ENCODE measurements around the gene PIGU. TPM values are rescaled to one million over a fixed set of nuclear protein-coding genes. Genes with fewer than 3 reads are reported as not detected.
A peak's percentile ranks its signal among the peaks of the same experiment; 100 is the strongest.
"Not testable (repeated sequence)": the region's sequence is repeated elsewhere in the genome, so short reads cannot be mapped to it uniquely, and the experiment has no call there.

PIGU gene
- total and polyA plus RNA-seq, 3 experiments from 2014 or later = 24.9 to 33.0 (median 26.3) TPM

DNA sequence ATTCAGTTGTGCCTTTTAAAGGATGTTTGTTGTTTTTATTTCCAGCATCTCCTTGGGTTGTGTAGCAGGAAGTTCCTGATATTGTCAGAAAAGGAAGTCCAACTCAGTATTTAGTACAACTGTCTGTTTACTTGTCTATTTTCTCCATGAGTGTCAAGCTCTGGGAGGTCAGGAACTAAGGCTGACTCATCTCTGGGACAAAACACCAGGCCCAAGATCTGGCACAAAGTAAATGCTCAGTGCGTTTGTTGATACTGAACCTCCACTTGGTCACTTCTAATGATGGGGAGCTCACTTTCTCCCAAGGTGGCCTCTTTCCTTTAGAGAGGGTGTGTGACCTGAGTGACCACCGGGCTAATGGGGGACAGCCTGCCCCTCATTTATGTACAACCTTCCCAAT lies 12.6 kb upstream of the PIGU start:
- Histone ChIP-seq H3K27ac (ENCODE audit: low read depth, low read length) (no peak overlapping the region), H3K27me3 (ENCODE audit: insufficient read depth, low read length, poor library complexity, severe bottlenecking) (no peaks in the 10 kb centered on the region), H3K4me1 (ENCODE audit: insufficient read depth, low read length) (no peaks in the 10 kb centered on the region), H3K4me3 (ENCODE audit: low read length) (no peak overlapping the region), H3K9me3 (ENCODE audit: low read length) (no peaks in the 10 kb centered on the region), H3K36me3 (ENCODE audit: insufficient read depth, low read length) (no peaks in the 10 kb centered on the region)
- CTCF ChIA-PET = no interaction called here
- no peaks in the 10 kb centered on the region for H3K27me3 Mint-ChIP-seq
- H3K4me3 Mint-ChIP-seq = no peak overlapping the region
- no peak for DNase-seq
- no peaks in the 10 kb centered on the region for H3K9me3 Mint-ChIP-seq
- H3K27ac Mint-ChIP-seq = no peak overlapping the region
- POLR2A ChIA-PET = no interaction called here
- no peaks in the 10 kb centered on the region for H3K4me1 Mint-ChIP-seq
- no peaks in the 10 kb centered on the region for H3K36me3 Mint-ChIP-seq

DNA sequence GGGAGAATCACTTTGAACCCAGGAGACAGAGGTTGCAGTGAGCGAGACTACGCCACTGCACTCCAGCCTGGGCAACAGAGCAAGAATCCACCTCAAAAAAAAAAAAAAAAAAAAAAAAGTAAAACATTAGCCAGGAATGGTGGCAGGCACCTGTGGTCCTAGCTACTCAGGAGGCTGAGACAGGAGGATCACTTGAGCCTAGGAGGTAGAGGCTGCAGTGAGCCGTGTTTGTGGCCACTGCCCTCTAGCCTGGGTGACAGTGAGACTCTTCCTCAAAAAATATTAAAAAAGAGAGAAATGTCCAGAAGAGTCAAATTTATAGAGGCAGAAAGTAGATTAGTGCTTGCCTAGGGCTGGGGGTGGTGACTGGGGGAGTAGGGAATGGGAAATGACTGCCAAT lies 6.8 kb upstream of the PIGU start:
- H3K4me1 ChIP-seq (ENCODE audit: insufficient read depth, low read length) = no peaks in the 10 kb centered on the region
- no peaks in the 10 kb centered on the region for H3K4me1 Mint-ChIP-seq
- H3K9me3 ChIP-seq (ENCODE audit: low read length) = no peaks in the 10 kb centered on the region
- ChIA-PET CTCF (interaction anchor here (0.5 to 1.3 kb wide), 2 partner anchors 13 to 24 kb away, joined by 3 to 4 read pairs; no protein-coding TSS in a partner anchor), POLR2A (no interaction called here)
- H3K36me3 ChIP-seq (ENCODE audit: insufficient read depth, low read length) = no peaks in the 10 kb centered on the region
- no peak overlapping the region for H3K4me3 ChIP-seq (ENCODE audit: low read length)
- no peak overlapping the region for H3K27ac Mint-ChIP-seq
- H3K27ac ChIP-seq (ENCODE audit: low read depth, low read length) = no peak overlapping the region
- H3K36me3 Mint-ChIP-seq = peaks cover 0 to 3% (median 0%) of the 10 kb centered on the region in 3 donors
- H3K9me3 Mint-ChIP-seq = no peaks in the 10 kb centered on the region
- no peaks in the 10 kb centered on the region for H3K27me3 ChIP-seq (ENCODE audit: insufficient read depth, low read length, poor library complexity, severe bottlenecking)
- H3K27me3 Mint-ChIP-seq = no peaks in the 10 kb centered on the region
- H3K4me3 Mint-ChIP-seq = peak overlapping the region in 1 of 7 donors; percentile 24
- no peak for DNase-seq

DNA sequence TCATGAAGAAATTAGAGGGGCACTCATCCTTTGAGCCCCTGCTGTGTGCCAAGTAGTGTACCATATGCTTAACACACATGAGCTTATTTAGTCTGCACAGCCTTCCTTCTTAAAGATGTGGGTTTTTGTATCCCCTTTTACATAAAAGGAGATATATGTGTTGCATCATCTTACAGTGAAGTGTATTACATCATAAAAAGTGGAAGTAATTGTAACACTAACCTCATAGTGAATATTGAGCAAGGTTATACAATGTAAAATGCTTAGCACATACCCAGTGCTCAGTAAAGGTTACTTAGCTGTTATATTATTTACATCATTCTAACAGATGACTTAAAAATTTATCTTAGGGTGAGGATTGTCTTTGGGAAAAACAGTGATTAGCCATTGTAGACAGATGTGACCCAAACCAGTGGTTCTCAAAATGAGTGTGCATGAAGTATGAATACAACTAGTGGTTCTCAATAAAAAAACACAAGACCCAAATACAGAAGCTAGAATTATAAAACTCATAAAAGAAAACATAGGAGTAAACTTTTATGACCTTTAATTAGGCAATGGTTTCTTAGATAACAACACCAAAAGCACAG lies 3.8 kb upstream of the PIGU start:
- Mint-ChIP-seq H3K4me3 (peak overlapping the region in 2 of 7 donors; percentile 66 to 82), H3K36me3 (peaks cover 0 to 6% (median 3%) of the 10 kb centered on the region in 3 donors), H3K9me3 (peaks cover 0 to 2% (median 0%) of the 10 kb centered on the region in 5 donors), H3K27ac (peak overlapping the region in 2 of 8 donors; percentile 17 to 25), H3K4me1 (peaks cover 10 to 15% (median 11%) of the 10 kb centered on the region in 3 donors), H3K27me3 (no peaks in the 10 kb centered on the region)
- H3K36me3 ChIP-seq (ENCODE audit: insufficient read depth, low read length) = no peaks in the 10 kb centered on the region
- no peak for DNase-seq
- H3K27me3 ChIP-seq (ENCODE audit: insufficient read depth, low read length, poor library complexity, severe bottlenecking) = no peaks in the 10 kb centered on the region
- ChIA-PET POLR2A (interaction anchor here (0.8 kb wide), 1 partner anchor 24 kb away, joined by 3 read pairs; the partner anchor contains the start of gene TP53INP2), CTCF (interaction anchor here (0.6 to 0.8 kb wide), 2 partner anchors 27 to 32 kb away, joined by 3 read pairs; no protein-coding TSS in a partner anchor)
- H3K9me3 ChIP-seq (ENCODE audit: low read length) = no peaks in the 10 kb centered on the region
- H3K4me3 ChIP-seq (ENCODE audit: low read length) = no peak overlapping the region
- no peak overlapping the region for H3K27ac ChIP-seq (ENCODE audit: low read depth, low read length)
- H3K4me1 ChIP-seq (ENCODE audit: insufficient read depth, low read length) = peaks cover 15% of the 10 kb centered on the region

DNA sequence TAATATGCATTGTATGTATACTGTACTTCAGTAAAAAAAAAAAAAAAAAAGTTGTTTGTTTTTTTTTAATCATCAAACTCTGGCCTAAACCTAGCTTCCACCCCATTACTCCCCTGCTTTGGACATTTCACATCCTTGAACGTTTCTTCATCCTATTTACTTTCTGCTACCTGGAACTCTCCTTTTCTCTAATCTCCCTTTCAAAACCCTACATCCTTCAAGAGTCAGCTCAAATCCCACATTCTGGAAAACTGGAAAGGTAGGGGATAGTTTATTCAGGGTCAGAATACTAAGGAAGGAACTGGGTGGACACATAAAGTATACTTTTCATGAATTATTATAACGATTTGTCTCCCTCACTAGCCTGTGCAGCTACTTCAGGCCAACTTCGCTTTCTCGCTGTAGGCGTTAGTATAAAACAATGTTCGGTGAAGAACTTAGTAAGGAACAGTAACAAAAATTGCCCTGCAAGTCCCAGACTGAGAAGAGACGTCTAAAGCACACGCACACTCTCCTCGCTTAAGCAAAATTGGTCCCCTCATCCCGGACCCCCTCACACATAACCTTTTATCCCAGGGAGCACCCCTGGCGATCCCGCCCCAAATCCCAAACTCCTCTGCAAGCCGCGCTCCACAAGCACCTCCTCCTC lies 775 bp downstream of the PIGU start:
- Mint-ChIP-seq H3K27me3 (no peaks in the 10 kb centered on the region), H3K9me3 (peaks cover 0 to 2% (median 0%) of the 10 kb centered on the region in 5 donors), H3K36me3 (peaks cover 0 to 6% (median 3%) of the 10 kb centered on the region in 3 donors), H3K27ac (peak overlapping the region; percentile 87 to 97 (median 94)), H3K4me3 (peak overlapping the region; percentile 96 to 99 (median 98)), H3K4me1 (peaks cover 15 to 29% (median 17%) of the 10 kb centered on the region in 3 donors)
- Histone ChIP-seq H3K4me3 (ENCODE audit: low read length) (peak overlapping the region; percentile 64), H3K27me3 (ENCODE audit: insufficient read depth, low read length, poor library complexity, severe bottlenecking) (no peaks in the 10 kb centered on the region), H3K27ac (ENCODE audit: low read depth, low read length) (peak overlapping the region; percentile 72), H3K4me1 (ENCODE audit: insufficient read depth, low read length) (peaks cover 15% of the 10 kb centered on the region), H3K9me3 (ENCODE audit: low read length) (no peaks in the 10 kb centered on the region), H3K36me3 (ENCODE audit: insufficient read depth, low read length) (no peaks in the 10 kb centered on the region)
- ChIA-PET POLR2A (interaction anchor here (2.1 kb wide), 1 partner anchor 28 kb away, joined by 9 read pairs; the partner anchor contains the start of gene TP53INP2), CTCF (interaction anchor here (1.0 to 1.9 kb wide), 2 partner anchors 33 to 364 kb away, joined by 3 to 7 read pairs; no protein-coding TSS in a partner anchor)
- no peak for DNase-seq

DNA sequence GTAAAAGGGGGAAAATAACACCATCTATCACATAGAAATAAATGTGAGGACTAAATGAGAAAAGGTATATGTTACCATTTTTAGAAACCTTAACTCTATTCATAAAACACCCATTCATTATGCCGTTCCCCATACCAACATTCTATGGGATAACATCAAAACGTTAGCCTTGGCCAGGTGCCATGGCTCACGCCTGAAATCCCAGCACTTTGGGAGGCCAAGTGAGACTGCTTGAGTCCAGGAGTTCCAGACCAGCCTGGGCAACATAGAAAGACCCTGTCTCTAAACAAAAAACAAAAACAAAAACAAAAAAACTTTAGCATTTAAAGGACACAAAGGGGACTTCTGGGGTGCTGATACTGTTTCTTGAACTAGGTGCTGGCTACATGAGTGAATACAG lies 1.3 kb downstream of the PIGU start:
- Mint-ChIP-seq H3K27ac (peak overlapping the region in 6 of 8 donors; percentile 21 to 97 (median 92)), H3K4me3 (peak overlapping the region in 4 of 7 donors; percentile 97 to 99 (median 98))

DNA sequence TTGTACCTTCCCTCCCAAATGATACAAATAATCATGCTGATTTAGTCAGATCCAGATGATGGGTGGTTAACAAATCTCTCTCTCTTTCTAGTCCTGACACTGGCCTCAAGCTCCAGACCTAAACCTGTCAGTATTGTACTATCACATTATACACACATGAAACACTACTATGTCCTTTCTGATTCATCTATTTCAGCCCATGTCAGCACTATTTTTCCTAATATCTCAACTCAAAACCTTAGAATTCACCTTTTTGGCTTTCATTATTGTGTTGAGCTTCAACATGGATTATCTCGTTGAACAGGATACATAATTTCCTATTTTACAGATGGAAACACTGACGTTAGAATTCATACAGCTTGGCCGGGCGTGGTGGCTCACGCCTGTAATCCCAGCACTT lies 3.5 kb downstream of the PIGU start:
- peaks cover 0 to 2% (median 0%) of the 10 kb centered on the region in 5 donors for H3K9me3 Mint-ChIP-seq
- ChIA-PET POLR2A (interaction anchor here (0.6 kb wide), 1 partner anchor 109 kb away, joined by 3 read pairs; no protein-coding TSS in a partner anchor), CTCF (no interaction called here)
- no peak overlapping the region for H3K4me3 ChIP-seq (ENCODE audit: low read length)
- no peak overlapping the region for H3K4me3 Mint-ChIP-seq
- H3K27ac ChIP-seq (ENCODE audit: low read depth, low read length) = no peak overlapping the region
- H3K4me1 Mint-ChIP-seq = peaks cover 15 to 31% (median 17%) of the 10 kb centered on the region in 3 donors
- H3K9me3 ChIP-seq (ENCODE audit: low read length) = no peaks in the 10 kb centered on the region
- no peaks in the 10 kb centered on the region for H3K27me3 Mint-ChIP-seq
- no peaks in the 10 kb centered on the region for H3K36me3 ChIP-seq (ENCODE audit: insufficient read depth, low read length)
- no peak for DNase-seq
- H3K4me1 ChIP-seq (ENCODE audit: insufficient read depth, low read length) = peaks cover 15% of the 10 kb centered on the region
- no peak overlapping the region for H3K27ac Mint-ChIP-seq
- peaks cover 0 to 8% (median 0%) of the 10 kb centered on the region in 3 donors for H3K36me3 Mint-ChIP-seq
- no peaks in the 10 kb centered on the region for H3K27me3 ChIP-seq (ENCODE audit: insufficient read depth, low read length, poor library complexity, severe bottlenecking)

More for the DNA sequence above, 1.3 kb downstream of the PIGU start:
- Histone ChIP-seq H3K9me3 (ENCODE audit: low read length) (no peaks in the 10 kb centered on the region), H3K36me3 (ENCODE audit: insufficient read depth, low read length) (no peaks in the 10 kb centered on the region), H3K27me3 (ENCODE audit: insufficient read depth, low read length, poor library complexity, severe bottlenecking) (no peaks in the 10 kb centered on the region), H3K4me3 (ENCODE audit: low read length) (no peak overlapping the region), H3K4me1 (ENCODE audit: insufficient read depth, low read length) (peaks cover 15% of the 10 kb centered on the region), H3K27ac (ENCODE audit: low read depth, low read length) (no peak overlapping the region)
- H3K4me1 Mint-ChIP-seq = peaks cover 15 to 29% (median 17%) of the 10 kb centered on the region in 3 donors
- DNase-seq = no peak
- H3K27me3 Mint-ChIP-seq = no peaks in the 10 kb centered on the region
- peaks cover 0 to 2% (median 0%) of the 10 kb centered on the region in 5 donors for H3K9me3 Mint-ChIP-seq
- ChIA-PET POLR2A (no interaction called here), CTCF (interaction anchor here (1.9 kb wide), 1 partner anchor 363 kb away, joined by 7 read pairs; no protein-coding TSS in a partner anchor)
- H3K36me3 Mint-ChIP-seq = peaks cover 0 to 6% (median 3%) of the 10 kb centered on the region in 3 donors

DNA sequence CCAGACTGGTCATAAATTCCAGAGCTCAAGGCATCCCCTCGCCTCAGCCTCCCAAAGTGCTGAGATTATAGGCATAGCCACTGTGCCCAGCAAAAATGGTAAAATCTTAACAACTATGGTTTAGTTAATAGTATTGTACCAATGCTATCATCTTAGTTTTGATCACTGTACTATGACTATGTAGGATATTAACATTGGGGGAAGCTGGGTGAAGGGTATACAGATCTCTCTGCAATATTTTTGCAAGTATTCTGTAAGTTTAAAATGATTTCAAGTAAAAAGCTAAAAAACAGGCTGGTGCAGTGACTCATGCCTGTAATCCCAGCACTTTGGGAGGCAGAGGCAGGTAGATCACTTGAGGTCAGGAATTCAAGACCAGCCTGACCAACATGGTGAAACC lies 7.8 kb downstream of the PIGU start:
- no peaks in the 10 kb centered on the region for H3K36me3 ChIP-seq (ENCODE audit: insufficient read depth, low read length)
- ChIA-PET POLR2A (interaction anchor here (0.6 kb wide), 1 partner anchor 24 kb away, joined by 4 read pairs; no protein-coding TSS in a partner anchor), CTCF (no interaction called here)
- Mint-ChIP-seq H3K27me3 (no peaks in the 10 kb centered on the region), H3K4me3 (no peak overlapping the region), H3K36me3 (peaks cover 0 to 6% (median 0%) of the 10 kb centered on the region in 3 donors), H3K4me1 (peaks cover 0 to 14% (median 2%) of the 10 kb centered on the region in 3 donors), H3K27ac (peak overlapping the region in 1 of 8 donors; percentile 21), H3K9me3 (no peaks in the 10 kb centered on the region)
- H3K27me3 ChIP-seq (ENCODE audit: insufficient read depth, low read length, poor library complexity, severe bottlenecking) = no peaks in the 10 kb centered on the region
- no peak overlapping the region for H3K4me3 ChIP-seq (ENCODE audit: low read length)
- DNase-seq = no peak
- no peaks in the 10 kb centered on the region for H3K4me1 ChIP-seq (ENCODE audit: insufficient read depth, low read length)
- H3K9me3 ChIP-seq (ENCODE audit: low read length) = no peaks in the 10 kb centered on the region
- H3K27ac ChIP-seq (ENCODE audit: low read depth, low read length) = no peak overlapping the region

DNA sequence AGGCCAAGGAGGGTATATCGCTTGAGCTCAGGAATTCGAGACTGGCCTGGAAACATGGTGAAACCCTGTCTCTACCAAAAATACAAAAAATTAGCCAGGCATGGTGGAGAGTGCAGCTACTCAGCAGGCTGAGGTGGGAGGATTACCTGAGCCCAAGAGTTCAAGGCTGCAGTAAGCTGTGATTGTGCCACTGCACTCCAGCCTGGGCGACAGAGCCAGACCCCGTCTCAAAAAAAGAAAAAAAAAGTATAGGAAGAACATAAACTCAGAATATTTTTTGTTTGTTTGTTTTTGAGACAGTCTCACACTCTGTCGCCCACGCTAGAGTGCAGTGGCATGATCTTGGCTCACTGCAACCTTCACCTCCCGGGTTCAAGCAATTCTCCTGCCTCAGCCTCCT lies 12.1 kb downstream of the PIGU start:
- H3K4me3 Mint-ChIP-seq; H3K27ac Mint-ChIP-seq; H3K9me3 ChIP-seq (ENCODE audit: low read length); H3K27ac ChIP-seq (ENCODE audit: low read depth, low read length); H3K36me3 Mint-ChIP-seq; H3K27me3 ChIP-seq (ENCODE audit: insufficient read depth, low read length, poor library complexity, severe bottlenecking); CTCF ChIA-PET; H3K4me3 ChIP-seq (ENCODE audit: low read length); H3K4me1 ChIP-seq (ENCODE audit: insufficient read depth, low read length); DNase-seq; H3K27me3 Mint-ChIP-seq; H3K36me3 ChIP-seq (ENCODE audit: insufficient read depth, low read length); H3K9me3 Mint-ChIP-seq: not testable (repeated sequence)
- POLR2A ChIA-PET = interaction anchor here (0.7 kb wide), 1 partner anchor 101 kb away, joined by 3 read pairs; no protein-coding TSS in a partner anchor
- H3K4me1 Mint-ChIP-seq = peaks cover 5 to 27% (median 16%) of the 10 kb centered on the region in 3 donors

Data from CD8-positive, alpha-beta memory T cell (primary cell).